HEK293 (cell line): ENCODE data around the gene PLEKHG7.

Experiments used
- SCRT1 ChIP-seq: fragments of 450-650 bp; formaldehyde crosslinking; IDR thresholded peaks from 2 replicates; pipeline ENCODE4 v1.5.1; 2016; ENCODE audit warnings: missing biosample characterization, missing genetic modification characterization, borderline replicate concordance
- SP2 ChIP-seq: fragments of 450-650 bp; formaldehyde crosslinking; IDR thresholded peaks from 2 replicates; pipeline ENCODE4 v1.5.1; 2016; ENCODE audit warnings: missing biosample characterization, missing genetic modification characterization
- TRIM28 ChIP-seq: IDR thresholded peaks from 2 replicates; pipeline ENCODE4 v1.6.1; 2011; ENCODE audit warnings: low read length, control low read depth, borderline replicate concordance
- ZBTB17 ChIP-seq: fragments of 450-650 bp; formaldehyde crosslinking; IDR thresholded peaks from 2 replicates; pipeline ENCODE4 v1.5.1; 2016; ENCODE audit warnings: missing biosample characterization, missing genetic modification characterization
- ZNF121 ChIP-seq: fragments of 450-650 bp; formaldehyde crosslinking; IDR thresholded peaks from 2 replicates; pipeline ENCODE4 v1.5.1; 2016; ENCODE audit warnings: missing biosample characterization, missing genetic modification characterization
- ZNF302 ChIP-seq: fragments of 450-650 bp; formaldehyde crosslinking; IDR thresholded peaks from 2 replicates; pipeline ENCODE4 v1.5.1; 2016; ENCODE audit warnings: missing biosample characterization, missing genetic modification characterization, low read depth
- ZNF596 ChIP-seq: fragments of 450-650 bp; IDR thresholded peaks from 2 replicates; pipeline ENCODE4 v1.5.0; 2018; ENCODE audit warnings: missing biosample characterization, mild to moderate bottlenecking, missing genetic modification characterization, moderate library complexity
- TF ChIP-seq, protein P1 (sequence below): fragments of 450-650 bp; formaldehyde crosslinking; IDR thresholded peaks from 2 replicates; pipeline ENCODE4 v1.5.1; 2016; ENCODE audit warnings: missing biosample characterization, missing genetic modification characterization
- TF ChIP-seq, protein P2 (sequence below): fragments of 450-650 bp; formaldehyde crosslinking; optimal IDR thresholded peaks from 2 replicates; pipeline ENCODE3; 2016; ENCODE audit warnings: missing biosample characterization, mild to moderate bottlenecking, missing genetic modification characterization

DNA sequence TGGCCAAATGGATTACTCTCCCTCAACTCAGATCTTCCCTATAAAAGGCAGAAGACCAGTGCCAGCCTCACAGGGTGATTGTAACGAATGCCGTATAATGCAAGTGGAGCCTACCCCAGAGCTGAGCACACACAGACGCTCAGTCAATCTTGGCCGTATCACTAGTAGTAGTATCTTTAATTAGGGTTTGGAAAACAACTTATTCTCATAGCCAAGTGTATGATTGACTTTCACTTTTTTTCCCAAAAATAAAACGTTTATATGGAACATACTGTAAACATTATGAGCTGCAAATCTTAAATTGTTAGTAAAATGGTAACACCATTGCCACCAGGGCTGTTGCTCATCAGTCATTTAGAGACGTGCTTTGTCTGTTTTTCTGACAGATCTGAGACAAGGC is 30.4 kb downstream of the PLEKHG7 start:
- no peak for TF ChIP-seq ZNF596
- TF ChIP-seq, protein P1, sequence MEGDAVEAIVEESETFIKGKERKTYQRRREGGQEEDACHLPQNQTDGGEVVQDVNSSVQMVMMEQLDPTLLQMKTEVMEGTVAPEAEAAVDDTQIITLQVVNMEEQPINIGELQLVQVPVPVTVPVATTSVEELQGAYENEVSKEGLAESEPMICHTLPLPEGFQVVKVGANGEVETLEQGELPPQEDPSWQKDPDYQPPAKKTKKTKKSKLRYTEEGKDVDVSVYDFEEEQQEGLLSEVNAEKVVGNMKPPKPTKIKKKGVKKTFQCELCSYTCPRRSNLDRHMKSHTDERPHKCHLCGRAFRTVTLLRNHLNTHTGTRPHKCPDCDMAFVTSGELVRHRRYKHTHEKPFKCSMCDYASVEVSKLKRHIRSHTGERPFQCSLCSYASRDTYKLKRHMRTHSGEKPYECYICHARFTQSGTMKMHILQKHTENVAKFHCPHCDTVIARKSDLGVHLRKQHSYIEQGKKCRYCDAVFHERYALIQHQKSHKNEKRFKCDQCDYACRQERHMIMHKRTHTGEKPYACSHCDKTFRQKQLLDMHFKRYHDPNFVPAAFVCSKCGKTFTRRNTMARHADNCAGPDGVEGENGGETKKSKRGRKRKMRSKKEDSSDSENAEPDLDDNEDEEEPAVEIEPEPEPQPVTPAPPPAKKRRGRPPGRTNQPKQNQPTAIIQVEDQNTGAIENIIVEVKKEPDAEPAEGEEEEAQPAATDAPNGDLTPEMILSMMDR (tag by site-specific recombination), result no peak
- no peak for TF ChIP-seq SP2 (tag by site-specific recombination)
- no peak for TF ChIP-seq TRIM28
- no peak for TF ChIP-seq ZNF302 (tag by site-specific recombination)
- no peak for TF ChIP-seq SCRT1 (tag by site-specific recombination)
- TF ChIP-seq, protein P2, sequence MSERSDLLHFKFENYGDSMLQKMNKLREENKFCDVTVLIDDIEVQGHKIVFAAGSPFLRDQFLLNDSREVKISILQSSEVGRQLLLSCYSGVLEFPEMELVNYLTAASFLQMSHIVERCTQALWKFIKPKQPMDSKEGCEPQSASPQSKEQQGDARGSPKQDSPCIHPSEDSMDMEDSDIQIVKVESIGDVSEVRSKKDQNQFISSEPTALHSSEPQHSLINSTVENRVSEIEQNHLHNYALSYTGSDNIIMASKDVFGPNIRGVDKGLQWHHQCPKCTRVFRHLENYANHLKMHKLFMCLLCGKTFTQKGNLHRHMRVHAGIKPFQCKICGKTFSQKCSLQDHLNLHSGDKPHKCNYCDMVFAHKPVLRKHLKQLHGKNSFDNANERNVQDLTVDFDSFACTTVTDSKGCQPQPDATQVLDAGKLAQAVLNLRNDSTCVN (tag by site-specific recombination), result no peak
- no peak for TF ChIP-seq ZBTB17 (tag by site-specific recombination)
- TF ChIP-seq ZNF121 (tag by site-specific recombination), result no peak
